Mesenchymal stem cell (in vitro differentiated cells and primary cell): ENCODE results near the gene HIVEP2.
A peak's percentile ranks its signal among the peaks of the same experiment; 100 is the strongest.

ENCODE experiments used
- DNase-seq: peaks from one replicate; pipeline ENCODE4 v3.0.0-alpha.2; 2013
- H2AFZ ChIP-seq: one replicate; pipeline ENCODE4 v1.6.1; 2013; ENCODE audit warnings: low read depth, mild to moderate bottlenecking, control low read depth, inconsistent platforms, low read length, moderate library complexity
- H2AK5ac ChIP-seq: 2 replicates; pipeline ENCODE4 v1.6.1; 2013; ENCODE audit warnings: low read length, moderate library complexity, mild to moderate bottlenecking, inconsistent platforms; ENCODE audit not compliant: severe bottlenecking
- H2BK120ac ChIP-seq: one replicate; pipeline ENCODE4 v1.6.1; 2013; ENCODE audit warnings: low read depth, mild to moderate bottlenecking, inconsistent platforms, low read length, moderate library complexity
- H2BK12ac ChIP-seq, 2 experiments: one replicate each; pipeline ENCODE4 v1.6.1; 2013; ENCODE audit warnings: inconsistent platforms in 2 of 2, low read length in 2 of 2, mild to moderate bottlenecking in 2 of 2, moderate library complexity in 2 of 2, control low read depth in 1 of 2
- H2BK15ac ChIP-seq: one replicate; pipeline ENCODE4 v1.6.1; 2013; ENCODE audit warnings: mild to moderate bottlenecking, low read depth, inconsistent platforms; ENCODE audit not compliant: poor library complexity, severe bottlenecking
- H2BK5ac ChIP-seq: 2 replicates; pipeline ENCODE4 v1.6.1; 2013; ENCODE audit warnings: low read depth, mild to moderate bottlenecking, low read length, control low read depth, inconsistent platforms; ENCODE audit not compliant: poor library complexity, severe bottlenecking
- H3K14ac ChIP-seq, 2 experiments: one replicate each; pipeline ENCODE4 v1.6.1; 2013; ENCODE audit warnings: inconsistent platforms in 2 of 2, low read length in 2 of 2, control low read depth in 1 of 2, mild to moderate bottlenecking in 1 of 2, moderate library complexity in 1 of 2
- H3K18ac ChIP-seq, 2 experiments: one replicate each; pipeline ENCODE4 v1.6.1; 2013; ENCODE audit warnings: inconsistent platforms in 2 of 2, low read length in 2 of 2, control low read depth in 1 of 2, low read depth in 1 of 2, mild to moderate bottlenecking in 1 of 2
- H3K23ac ChIP-seq, 2 experiments: one replicate each; pipeline ENCODE4 v1.6.1; 2013; ENCODE audit warnings: inconsistent platforms in 2 of 2, low read length in 2 of 2, mild to moderate bottlenecking in 2 of 2, moderate library complexity in 2 of 2, control low read depth in 1 of 2
- H3K27ac ChIP-seq: 2 replicates; pipeline ENCODE4 v1.5.1; 2013; ENCODE audit warnings: mild to moderate bottlenecking, moderate library complexity, low read length, control low read depth, inconsistent platforms; ENCODE audit not compliant: poor library complexity, severe bottlenecking
- H3K27me3 ChIP-seq, 2 experiments: 2 replicates each; pipeline versions ENCODE4 v1.6.1 to v1.7.0; 2013; ENCODE audit warnings: low read length in 2 of 2, mild to moderate bottlenecking in 2 of 2, moderate library complexity in 2 of 2, control low read depth in 1 of 2, inconsistent platforms in 1 of 2; ENCODE audit not compliant: control insufficient read depth in 1 of 2, insufficient read depth in 1 of 2
- H3K36me3 ChIP-seq, 2 experiments: 2 replicates each; pipeline versions ENCODE4 v1.6.1 to v1.7.0; 2013; ENCODE audit warnings: low read length in 2 of 2, control low read depth in 1 of 2, inconsistent platforms in 1 of 2, low read depth in 1 of 2, mild to moderate bottlenecking in 1 of 2; ENCODE audit not compliant: insufficient read depth in 2 of 2, control insufficient read depth in 1 of 2
- H3K4ac ChIP-seq, 2 experiments: one replicate each; pipeline ENCODE4 v1.6.1; 2013; ENCODE audit warnings: inconsistent platforms in 2 of 2, low read length in 2 of 2, mild to moderate bottlenecking in 2 of 2, moderate library complexity in 2 of 2, control low read depth in 1 of 2, low read depth in 1 of 2
- H3K4me1 ChIP-seq: 2 replicates; pipeline ENCODE4 v1.6.1; 2013; ENCODE audit warnings: low read depth, low read length, control low read depth; ENCODE audit not compliant: control insufficient read depth, insufficient read depth
- H3K4me2 ChIP-seq: 2 replicates; pipeline ENCODE4 v1.6.1; 2013; ENCODE audit warnings: low read length, mild to moderate bottlenecking, inconsistent platforms; ENCODE audit not compliant: poor library complexity, severe bottlenecking
- H3K4me3 ChIP-seq, 2 experiments: 2 replicates each; pipeline versions ENCODE4 v1.5.1 to v1.7.0; 2013; ENCODE audit warnings: low read length in 2 of 2, mild to moderate bottlenecking in 2 of 2, control low read depth in 1 of 2, low read depth in 1 of 2; ENCODE audit not compliant: insufficient read depth in 1 of 2
- H3K79me1 ChIP-seq: replicated peaks from 2 replicates; pipeline ENCODE4 v1.6.1; 2013; ENCODE audit warnings: mild to moderate bottlenecking, control low read depth, low read length, inconsistent platforms; ENCODE audit not compliant: poor library complexity, severe bottlenecking
- H3K9ac ChIP-seq: 2 replicates; pipeline ENCODE4 v1.7.0; 2013; ENCODE audit warnings: mild to moderate bottlenecking, low read length, moderate library complexity
- H3K9me3 ChIP-seq: 2 replicates; pipeline ENCODE4 v1.7.0; 2013; ENCODE audit warnings: mild to moderate bottlenecking, low read length; ENCODE audit not compliant: control insufficient read depth
- H4K8ac ChIP-seq: one replicate; pipeline ENCODE4 v1.6.1; 2013; ENCODE audit warnings: inconsistent platforms, mild to moderate bottlenecking, low read length, moderate library complexity
- H4K91ac ChIP-seq: one replicate; pipeline ENCODE4 v1.6.1; 2013; ENCODE audit warnings: mild to moderate bottlenecking, low read length, inconsistent platforms
- WGBS: methylation state at CpG from one replicate; pipeline ENCODE4 v1.1.7; 2013; ENCODE audit warnings: mixed read lengths; 5-methylcytosine and 5-hydroxymethylcytosine counted together

Gene HIVEP2

GRCh38 chr6:142841915-142842314, 103.1 kb downstream of the HIVEP2 start:
- WGBS, result 100% methylated on average over 1 of the region's 1 CpG
- H2BK15ac ChIP-seq, result no peak overlapping the region

GRCh38 chr6:142839686-142840040, 105.3 kb downstream of the HIVEP2 start:
- WGBS, result 65% methylated on average over 2 of the region's 2 CpGs
- no peak overlapping the region for H2AFZ ChIP-seq
- H3K36me3 ChIP-seq, result peaks cover 0 to 3% of the 10 kb centered on the region in 2 experiments
- no peak overlapping the region for H2BK15ac ChIP-seq
- peak; percentile 15 for DNase-seq
- peaks cover 2% of the 10 kb centered on the region for H3K4me1 ChIP-seq
- H4K8ac ChIP-seq, result peak overlapping the region; percentile 75
- no peaks in the 10 kb centered on the region for H3K9me3 ChIP-seq
- no peaks in the 10 kb centered on the region for H3K27me3 ChIP-seq
- H2AK5ac ChIP-seq, result no peak overlapping the region
- no peak overlapping the region for H3K4ac ChIP-seq
- H3K4me3 ChIP-seq, result no peak overlapping the region
- H3K18ac ChIP-seq, result no peak overlapping the region
- no peak overlapping the region for H3K14ac ChIP-seq
- H3K4me2 ChIP-seq, result no peak overlapping the region
- no peak overlapping the region for H3K27ac ChIP-seq
- H3K79me1 ChIP-seq, result peaks cover 6% of the 10 kb centered on the region
- peak overlapping the region in 1 of 2 experiments; percentile 50 for H2BK12ac ChIP-seq
- no peak overlapping the region for H3K23ac ChIP-seq
- no peak overlapping the region for H4K91ac ChIP-seq
- no peak overlapping the region for H2BK120ac ChIP-seq
- H3K9ac ChIP-seq, result no peak overlapping the region
- no peak overlapping the region for H2BK5ac ChIP-seq

More at GRCh38 chr6:142841915-142842314, 103.1 kb downstream of the HIVEP2 start:
- no peaks in the 10 kb centered on the region for H3K27me3 ChIP-seq
- peaks cover 11% of the 10 kb centered on the region for H3K4me1 ChIP-seq
- H2BK120ac ChIP-seq, result no peak overlapping the region
- H3K4me2 ChIP-seq, result no peak overlapping the region
- H3K9me3 ChIP-seq, result no peaks in the 10 kb centered on the region
- H4K8ac ChIP-seq, result no peak overlapping the region
- H3K79me1 ChIP-seq, result peaks cover 5% of the 10 kb centered on the region
- H4K91ac ChIP-seq, result no peak overlapping the region
- H3K9ac ChIP-seq, result peak overlapping the region; percentile 83
- H2AK5ac ChIP-seq, result no peak overlapping the region
- DNase-seq, result no peak
- H2BK5ac ChIP-seq, result no peak overlapping the region
- no peak overlapping the region for H2BK12ac ChIP-seq
- no peak overlapping the region for H2AFZ ChIP-seq
- H3K23ac ChIP-seq, result no peak overlapping the region
- H3K27ac ChIP-seq, result no peak overlapping the region
- no peak overlapping the region for H3K18ac ChIP-seq
- no peak overlapping the region for H3K4me3 ChIP-seq
- H3K36me3 ChIP-seq, result no peaks in the 10 kb centered on the region
- H3K4ac ChIP-seq, result no peak overlapping the region
- H3K14ac ChIP-seq, result no peak overlapping the region

GRCh38 chr6:142838821-142839685, 105.9 kb downstream of the HIVEP2 start:
- peak overlapping the region; percentile 75 for H4K8ac ChIP-seq
- no peak overlapping the region for H3K14ac ChIP-seq
- H3K79me1 ChIP-seq, result peaks cover 6% of the 10 kb centered on the region
- H3K23ac ChIP-seq, result no peak overlapping the region
- H2BK15ac ChIP-seq, result no peak overlapping the region
- peaks cover 0 to 3% of the 10 kb centered on the region in 2 experiments for H3K36me3 ChIP-seq
- H3K4me3 ChIP-seq, result no peak overlapping the region
- 77% methylated on average over 5 of the region's 7 CpGs for WGBS
- H3K4me2 ChIP-seq, result no peak overlapping the region
- no peak overlapping the region for H2AFZ ChIP-seq
- H2BK120ac ChIP-seq, result peak overlapping the region; percentile 19
- peaks cover 2% of the 10 kb centered on the region for H3K4me1 ChIP-seq
- no peak overlapping the region for H2BK5ac ChIP-seq
- no peak overlapping the region for H3K27ac ChIP-seq
- H3K18ac ChIP-seq, result no peak overlapping the region
- H3K27me3 ChIP-seq, result no peaks in the 10 kb centered on the region
- H4K91ac ChIP-seq, result no peak overlapping the region
- no peak overlapping the region for H3K9ac ChIP-seq
- H2AK5ac ChIP-seq, result no peak overlapping the region
- DNase-seq, result peak; percentile 29
- no peaks in the 10 kb centered on the region for H3K9me3 ChIP-seq
- H3K4ac ChIP-seq, result no peak overlapping the region
- H2BK12ac ChIP-seq, result peak overlapping the region in 1 of 2 experiments; percentile 50

- Histone ChIP-seq H3K4ac (no peak overlapping the region), H3K9ac (no peak overlapping the region), H3K27me3 (no peaks in the 10 kb centered on the region), H2AFZ (no peak overlapping the region), H3K27ac (no peak overlapping the region), H3K79me1 (peaks cover 6% of the 10 kb centered on the region), H3K18ac (no peak overlapping the region), H2BK5ac (no peak overlapping the region), H3K4me2 (no peak overlapping the region), H2BK120ac (no peak overlapping the region), H2BK15ac (no peak overlapping the region), H2BK12ac (no peak overlapping the region), H3K9me3 (no peaks in the 10 kb centered on the region), H3K4me3 (no peak overlapping the region), H4K8ac (no peak overlapping the region), H3K36me3 (peaks cover 0 to 5% of the 10 kb centered on the region in 2 experiments), H2AK5ac (no peak overlapping the region), H3K23ac (no peak overlapping the region), H3K4me1 (peaks cover 3% of the 10 kb centered on the region), H4K91ac (no peak overlapping the region), H3K14ac (no peak overlapping the region)
- 100% methylated on average over 2 of the region's 3 CpGs for WGBS
- no peak for DNase-seq
Measured at GRCh38 chr6:142835787-142836535, 109.0 kb downstream of the HIVEP2 start.
